ENCODE results near the gene HSPB7.
"Not testable (repeated sequence)": the region's sequence is repeated elsewhere in the genome, so short reads cannot be mapped to it uniquely, and the experiment has no call there.

HSPB7 gene

DNA sequence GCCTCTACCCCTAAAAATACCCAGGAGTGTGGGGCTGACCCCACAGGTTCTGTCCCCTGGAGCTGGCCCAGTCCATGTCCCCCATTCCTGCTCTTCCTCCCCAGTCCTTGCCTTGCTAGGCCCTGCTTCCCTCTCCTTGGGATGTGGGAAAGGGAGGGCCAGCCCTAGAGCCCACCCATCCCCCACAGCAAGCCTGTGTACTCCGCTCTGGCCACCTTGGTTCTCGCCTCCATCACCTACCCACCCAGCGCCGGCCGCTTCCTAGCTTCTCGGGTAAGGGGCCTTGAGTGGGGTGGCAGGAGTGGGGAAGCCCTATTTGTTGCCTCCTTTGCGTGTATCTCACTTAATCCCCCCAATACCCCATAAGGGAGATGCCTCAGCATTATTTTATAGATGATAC lies 32.5 kb upstream of the HSPB7 start:
- DNase-seq = no peak

DNA sequence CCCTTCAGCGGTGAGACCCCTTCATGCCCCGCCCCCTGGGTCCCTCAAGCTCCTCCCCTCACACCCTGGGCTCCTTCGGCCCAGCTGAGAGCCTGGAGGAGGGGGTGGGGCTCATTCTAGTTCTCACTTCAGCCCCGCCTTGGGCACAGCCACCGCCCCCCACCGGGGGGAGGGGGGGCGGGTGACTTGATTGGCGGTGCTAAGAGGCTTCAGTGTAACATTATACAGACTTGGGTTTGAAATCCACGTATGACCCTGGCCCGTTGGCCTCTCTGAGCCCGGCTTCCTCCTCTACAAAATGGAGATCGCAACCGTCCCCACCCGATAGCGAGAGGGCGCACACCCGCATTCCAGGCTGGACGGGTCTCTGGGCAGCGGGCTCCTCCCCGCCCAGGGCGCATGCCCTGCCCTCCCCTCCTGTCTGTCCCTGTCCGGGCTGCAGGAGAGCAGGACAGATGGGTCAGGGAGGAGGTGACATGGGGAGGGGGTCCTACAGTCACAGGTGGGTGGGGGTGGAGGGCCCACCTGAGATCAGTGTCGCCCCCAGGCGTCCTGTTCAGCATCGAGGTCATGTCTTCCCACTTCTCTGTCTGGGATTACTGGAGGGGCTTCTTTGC lies 30.8 kb upstream of the HSPB7 start:
- DNase-seq = no peak

GRCh38 chr1:16047791-16048475 lies 30.1 kb upstream of the HSPB7 start:
- DNase-seq = no peak

DNA sequence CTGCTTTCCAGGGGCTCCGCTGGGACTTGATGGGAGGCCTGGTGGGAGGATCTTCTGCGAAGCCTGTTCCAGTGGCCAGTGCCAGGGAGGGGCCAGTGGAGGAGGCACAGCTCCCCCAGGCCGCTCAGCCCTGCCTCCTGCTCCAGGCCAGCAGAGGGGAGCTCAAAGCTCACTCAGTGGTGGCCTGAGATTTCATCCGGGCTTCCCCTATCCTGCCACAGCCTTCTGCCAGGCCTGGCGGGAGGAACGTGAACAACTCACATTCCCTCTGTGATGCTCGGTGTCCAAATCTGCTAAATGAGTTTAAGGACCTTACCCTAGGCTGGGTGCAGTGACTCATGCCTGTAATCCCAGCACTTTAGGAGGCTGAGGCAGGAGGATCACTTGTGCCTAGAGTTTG lies 29.0 kb upstream of the HSPB7 start:
- DNase-seq = no peak

- no peak for DNase-seq
Observed at GRCh38 chr1:16043950-16044349, 26.1 kb upstream of the HSPB7 start.

DNA sequence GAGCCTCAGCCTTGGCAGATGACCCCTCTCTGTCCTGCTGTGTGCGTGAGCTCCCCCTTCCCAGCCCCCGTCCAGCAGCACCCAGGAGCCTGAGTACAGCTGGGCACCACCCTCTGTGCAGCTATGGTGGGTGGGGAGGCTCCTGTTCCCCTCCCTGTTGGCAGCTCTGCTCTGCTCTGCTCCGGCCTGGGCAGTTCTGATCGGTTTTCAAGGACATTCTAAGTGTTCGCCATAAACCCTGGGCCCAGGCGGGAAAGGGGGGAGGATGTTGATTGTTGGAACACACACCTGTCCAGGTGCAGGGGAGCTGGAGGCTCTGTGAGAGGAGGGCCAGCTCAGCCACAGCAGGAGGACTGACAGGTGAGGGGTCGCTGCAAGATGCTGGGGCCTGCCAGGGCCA lies 25.7 kb upstream of the HSPB7 start, which contains the start of gene CLCNKB:
Gene CLCNKB (plus strand): TSS at position 262 of the 400 bp plus-strand sequence. CDS start 711 bp downstream, outside the sequence.
- DNase-seq = no peak

DNA sequence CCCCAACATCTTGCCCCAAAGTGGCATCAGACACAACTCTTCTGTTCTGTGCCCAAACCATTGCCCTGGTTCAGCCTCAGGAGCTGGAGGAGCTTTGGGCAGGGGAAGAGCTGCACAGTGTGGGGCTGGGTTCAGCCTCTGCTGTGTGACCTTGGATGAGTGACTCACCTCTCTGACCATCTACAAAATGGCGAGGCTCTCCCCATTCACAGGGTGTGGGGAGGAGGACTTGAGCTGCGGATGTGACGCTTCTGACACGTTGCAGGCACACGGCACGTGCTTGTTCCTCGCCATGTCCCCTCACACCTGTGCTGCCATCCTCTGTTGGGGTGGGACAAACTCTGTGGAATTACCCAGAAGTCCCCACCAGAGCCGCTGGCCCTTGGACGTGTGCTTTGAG lies 24.8 kb upstream of the HSPB7 start:
- DNase-seq = not testable (repeated sequence)

DNA sequence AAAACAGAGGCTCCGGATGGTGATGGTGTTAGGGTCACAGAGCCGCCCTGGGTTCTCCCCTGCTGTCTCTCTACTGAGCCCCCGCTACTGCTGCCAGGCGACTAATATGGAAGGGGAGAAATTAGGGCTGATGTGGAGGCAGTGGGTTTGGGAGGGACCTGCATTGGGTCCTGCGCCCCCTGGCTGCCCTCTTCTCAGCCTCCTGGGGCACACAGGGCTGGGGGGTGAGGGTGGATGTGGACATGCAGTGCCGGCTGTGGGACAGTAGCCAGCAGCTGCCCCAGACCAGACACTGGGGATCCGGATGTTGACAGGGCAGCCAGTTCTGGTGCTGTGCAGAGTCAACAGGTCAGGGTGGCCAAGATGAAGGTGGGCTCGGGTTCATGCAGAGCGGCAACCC lies 24.3 kb upstream of the HSPB7 start:
- no peak for DNase-seq

DNA sequence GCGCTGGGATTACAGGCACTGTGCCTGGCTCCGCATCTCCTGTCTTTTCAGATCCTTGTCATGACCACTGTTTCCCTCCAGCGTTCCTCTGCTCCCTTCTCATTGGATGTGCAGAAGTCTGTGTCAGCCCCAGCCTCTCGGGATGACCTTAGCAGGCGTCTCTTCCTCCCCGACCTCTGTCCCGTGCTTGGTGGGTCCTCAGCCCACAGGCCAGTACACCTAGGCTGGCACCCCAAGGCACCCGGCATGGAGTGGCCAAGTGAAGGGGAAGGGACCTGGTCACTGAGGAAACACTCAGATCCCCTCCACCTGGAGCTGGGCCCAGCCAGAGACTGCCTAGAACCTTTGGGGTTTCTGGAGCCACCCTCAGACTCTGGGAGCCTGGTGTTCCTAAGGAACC lies 23.4 kb upstream of the HSPB7 start:
- DNase-seq = no peak

DNA sequence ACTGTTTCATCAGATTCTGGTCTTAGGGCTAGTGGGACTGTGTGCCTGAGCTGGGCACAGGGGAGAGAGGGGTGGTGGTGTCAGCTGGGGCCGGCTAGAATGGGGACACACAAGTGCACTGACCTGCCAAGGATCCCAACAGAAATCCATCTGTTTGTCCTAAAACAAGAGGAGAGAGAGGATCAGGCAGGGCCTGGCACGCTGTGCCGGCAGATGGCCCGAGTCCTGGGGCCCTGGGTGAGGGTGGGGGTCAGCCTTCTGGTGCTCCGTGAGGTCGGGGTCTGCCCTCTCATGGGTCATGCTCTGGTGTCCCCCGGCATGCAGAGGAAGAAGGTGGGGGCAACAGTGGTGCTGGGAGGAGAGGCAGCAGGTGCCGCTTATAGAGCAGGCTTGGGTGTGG lies 22.0 kb upstream of the HSPB7 start:
- not testable (repeated sequence) for DNase-seq

DNA sequence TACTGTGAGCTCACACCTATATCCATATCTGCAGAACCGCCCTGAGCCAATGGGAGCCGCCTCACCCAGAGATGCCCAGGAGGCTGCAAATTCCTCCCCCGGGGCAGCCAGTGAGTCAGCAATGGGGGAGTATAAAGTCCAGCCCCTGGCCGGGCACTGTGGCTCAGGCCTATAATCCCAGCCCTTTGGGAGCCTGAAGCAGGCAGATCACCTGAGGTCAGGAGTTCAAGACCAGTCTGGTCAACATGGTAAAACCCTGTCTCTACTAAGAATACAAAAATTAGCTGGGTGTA lies 20.7 kb upstream of the HSPB7 start:
- DNase-seq = no peak

DNA sequence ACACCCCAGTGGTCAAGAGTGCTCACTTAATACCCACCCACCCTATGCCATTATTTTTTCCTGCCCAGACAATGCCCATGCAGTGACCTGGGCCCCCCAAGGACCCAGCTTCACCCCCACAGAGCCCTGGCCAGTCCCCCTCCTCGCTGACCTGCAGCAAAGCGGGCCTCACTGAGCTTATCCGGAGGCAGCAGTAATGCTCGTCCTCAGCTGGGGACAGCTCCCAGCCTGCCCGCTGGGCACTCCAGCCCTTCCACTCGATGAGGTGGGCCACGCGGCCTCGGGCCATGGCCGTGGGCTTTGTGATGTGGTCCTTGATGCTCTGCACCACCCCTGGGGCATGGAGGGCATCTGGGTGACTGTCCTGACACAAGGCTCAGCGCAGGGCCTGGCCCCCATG lies 18.6 kb upstream of the HSPB7 start:
- not testable (repeated sequence) for DNase-seq

DNA sequence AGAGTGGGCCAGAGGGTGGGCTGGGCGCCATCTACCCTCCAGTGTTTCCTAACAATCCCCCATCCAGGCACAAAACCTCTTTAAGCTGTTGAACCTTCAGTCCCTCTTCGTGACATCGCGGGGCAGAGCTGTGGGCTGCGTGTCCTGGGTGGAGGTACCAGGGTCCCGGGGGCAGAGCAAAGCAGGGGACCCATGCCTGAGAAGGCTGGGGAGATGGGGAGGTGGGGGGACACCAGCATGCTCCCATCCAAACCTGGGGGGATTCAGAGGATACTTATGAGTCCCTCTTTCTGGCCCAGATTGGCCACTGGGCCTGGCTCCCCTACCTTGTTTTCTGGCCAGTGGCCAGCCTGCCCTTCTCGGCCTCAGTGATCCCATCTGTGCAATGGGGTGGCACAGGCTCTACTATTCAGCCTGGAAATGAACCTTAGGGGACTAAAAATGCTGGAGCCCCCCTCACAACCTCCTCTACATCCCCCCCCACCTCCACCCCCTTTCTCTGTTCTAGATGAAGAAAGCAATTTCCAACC lies 15.3 kb upstream of the HSPB7 start:
- not testable (repeated sequence) for DNase-seq

DNA sequence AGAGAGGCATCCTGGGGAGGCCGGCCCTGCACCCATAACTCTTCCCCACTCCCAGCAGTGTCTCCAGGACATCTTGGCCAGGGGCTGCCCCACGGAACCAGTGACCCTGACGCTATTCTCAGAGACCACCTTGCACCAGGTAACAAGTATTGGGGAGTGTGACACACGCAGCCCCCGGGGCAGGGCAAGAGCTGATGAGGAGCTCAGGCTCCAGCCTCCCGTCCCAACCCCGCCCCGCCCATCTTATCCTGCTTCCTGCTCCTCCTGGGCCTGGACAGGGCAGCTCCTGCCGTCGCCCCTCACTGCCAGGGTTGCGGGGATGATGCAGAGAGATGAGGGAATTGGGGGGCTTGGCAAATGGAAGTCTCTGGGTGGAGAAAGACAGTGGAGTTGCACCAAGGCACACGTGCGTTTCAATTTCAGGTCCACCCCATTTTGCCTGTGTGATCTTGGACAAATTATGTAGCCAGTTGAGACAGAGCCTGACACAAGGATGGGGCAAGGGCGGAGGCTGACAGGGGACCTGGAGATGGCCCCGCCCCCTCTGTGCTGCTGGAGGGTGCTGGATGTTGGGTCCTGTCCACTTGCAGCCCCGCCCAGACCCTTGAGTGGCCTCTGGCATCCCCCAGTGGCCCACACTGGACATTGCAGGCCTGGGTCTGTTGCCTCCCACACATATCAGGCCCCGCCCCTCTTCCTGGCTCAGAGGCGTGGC lies 14.7 kb upstream of the HSPB7 start:
- peak; percentile 85 for DNase-seq

DNA sequence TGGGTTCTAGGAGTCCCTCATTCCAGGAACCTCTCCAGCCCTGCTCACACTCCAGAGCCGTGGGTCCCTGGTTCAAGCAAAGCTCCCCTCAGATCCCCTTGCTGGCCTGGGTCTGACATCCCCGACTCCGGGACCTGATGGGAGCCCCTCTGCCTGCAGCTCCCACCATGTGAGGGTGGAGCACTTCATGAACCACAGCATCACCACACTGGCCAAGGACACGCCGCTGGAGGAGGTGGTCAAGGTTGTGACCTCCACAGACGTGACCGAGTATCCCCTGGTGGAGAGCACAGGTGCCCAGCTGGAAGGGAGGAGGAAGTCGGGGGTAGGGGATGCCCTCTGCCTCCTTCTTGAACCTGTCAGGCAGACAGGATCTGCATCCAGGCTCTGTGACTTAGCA lies 13.7 kb upstream of the HSPB7 start:
- DNase-seq = no peak

DNA sequence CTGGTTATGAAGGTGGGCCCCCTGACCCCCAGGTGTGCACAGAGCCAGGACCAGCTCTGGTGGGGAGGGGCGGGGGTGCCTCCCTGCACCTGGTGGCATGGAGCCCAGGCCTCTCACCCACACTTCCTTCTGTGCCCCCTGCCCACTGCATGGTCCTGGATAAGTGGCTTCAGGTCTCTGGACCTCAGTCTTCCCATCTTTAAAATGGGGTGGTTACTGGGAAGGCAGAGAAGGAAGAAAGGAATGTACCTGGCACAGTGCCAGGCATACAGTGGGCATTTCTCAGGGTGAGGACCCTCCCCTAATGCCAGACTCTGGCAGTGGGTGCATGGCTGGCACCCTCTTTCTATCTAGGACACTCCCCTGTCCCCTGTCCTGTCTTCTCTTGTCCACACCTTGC lies 11.4 kb upstream of the HSPB7 start:
- DNase-seq = no peak

- DNase-seq = not testable (repeated sequence)
Observed at GRCh38 chr1:16029003-16029268, 11.1 kb upstream of the HSPB7 start.

GRCh38 chr1:16028237-16029002 lies 10.6 kb upstream of the HSPB7 start:
- no peak for DNase-seq

GRCh38 chr1:16026723-16027484 lies 9.1 kb upstream of the HSPB7 start:
- no peak for DNase-seq

DNA sequence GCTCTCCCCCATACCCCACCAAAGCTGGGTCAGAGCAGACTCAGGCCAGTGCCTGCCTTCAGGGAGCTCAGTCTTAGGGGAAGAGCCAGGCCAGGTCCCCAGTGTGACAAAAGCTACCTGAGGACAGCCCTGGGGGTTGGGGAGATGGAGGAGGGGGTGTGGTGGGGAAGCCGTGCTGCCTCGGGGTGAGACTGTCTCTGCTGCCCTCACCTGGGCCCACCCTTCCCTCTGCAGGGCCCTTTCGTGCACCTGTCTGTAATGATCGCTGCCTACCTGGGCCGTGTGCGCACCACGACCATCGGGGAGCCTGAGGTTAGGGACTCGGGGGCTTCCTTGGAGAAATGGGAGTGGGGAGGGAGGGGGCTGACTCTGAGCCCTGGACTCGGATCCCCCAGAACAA lies 8.5 kb upstream of the HSPB7 start:
- DNase-seq = not testable (repeated sequence)

DNA sequence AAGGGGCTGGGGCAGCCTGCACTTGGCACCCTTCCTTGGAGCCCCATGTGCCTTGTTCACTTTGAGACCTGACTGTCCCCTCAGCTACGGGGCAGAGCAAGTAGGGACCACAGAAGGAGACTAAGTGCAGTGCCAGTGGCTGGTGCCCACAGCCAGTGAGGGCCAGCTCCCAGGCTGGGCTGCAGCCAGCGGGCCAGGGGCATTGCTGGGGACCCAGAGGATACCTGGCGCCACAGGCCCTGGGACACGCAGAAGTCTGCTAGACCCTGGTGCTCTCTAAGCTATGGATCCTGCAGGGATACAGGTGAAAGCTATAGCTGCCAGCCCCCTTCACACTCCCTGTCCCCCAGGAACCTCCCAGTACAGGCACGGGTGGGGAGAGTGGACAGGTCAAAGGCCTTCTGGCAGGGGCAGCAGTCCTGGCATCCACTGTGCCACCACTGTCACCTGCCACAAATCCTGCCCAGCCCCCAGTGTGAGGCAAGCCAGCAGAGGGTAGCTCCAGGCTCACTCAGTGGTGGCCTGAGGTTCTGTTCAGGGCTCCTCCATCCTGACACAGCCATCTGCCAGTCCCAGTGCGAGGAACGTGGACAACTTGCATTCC lies 5.3 kb upstream of the HSPB7 start:
- DNase-seq = no peak

DNA sequence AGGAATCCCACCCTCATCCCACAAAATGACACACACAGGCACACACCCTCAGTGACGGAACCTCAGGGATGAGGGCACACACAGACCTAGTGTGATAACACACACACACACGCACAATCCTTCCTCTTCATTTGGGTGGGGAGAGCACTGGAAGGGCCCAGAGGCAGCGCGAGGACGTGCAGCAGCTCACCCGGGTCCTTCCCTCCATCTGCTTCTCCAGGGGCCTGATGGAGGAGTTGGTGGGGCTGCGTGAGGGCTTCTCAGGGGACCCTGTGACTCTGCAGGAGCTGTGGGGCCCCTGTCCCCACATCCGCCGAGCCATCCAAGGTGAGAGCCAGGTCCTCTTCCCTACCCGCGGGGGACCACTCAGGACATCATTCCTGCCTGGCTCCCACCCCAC lies 4.5 kb upstream of the HSPB7 start:
- no peak for DNase-seq
